Keratinocyte (primary cell): ENCODE measurements around the gene SLC33A1.

ENCODE experiments used
- EZH2 ChIP-seq: IDR thresholded peaks from one replicate; pipeline ENCODE4 v1.6.1; 2012; ENCODE audit warnings: inconsistent platforms, mild to moderate bottlenecking, low read length, moderate library complexity
- TF ChIP-seq, protein P1 (sequence below), 3 experiments: IDR thresholded peaks in 1 of 3; conservative IDR thresholded peaks in 1 of 3; optimal IDR thresholded peaks in 1 of 3; 2 replicates in 2 of 3; 3 replicates in 1 of 3; pipeline versions ENCODE3 to v1.5.1; 2011; ENCODE audit warnings: low read length in 3 of 3, mild to moderate bottlenecking in 3 of 3, moderate library complexity in 2 of 3, control low read depth in 1 of 3, inconsistent platforms in 1 of 3; ENCODE audit not compliant: insufficient read depth in 2 of 3; ENCODE audit errors: extremely low read depth in 1 of 3

DNA sequence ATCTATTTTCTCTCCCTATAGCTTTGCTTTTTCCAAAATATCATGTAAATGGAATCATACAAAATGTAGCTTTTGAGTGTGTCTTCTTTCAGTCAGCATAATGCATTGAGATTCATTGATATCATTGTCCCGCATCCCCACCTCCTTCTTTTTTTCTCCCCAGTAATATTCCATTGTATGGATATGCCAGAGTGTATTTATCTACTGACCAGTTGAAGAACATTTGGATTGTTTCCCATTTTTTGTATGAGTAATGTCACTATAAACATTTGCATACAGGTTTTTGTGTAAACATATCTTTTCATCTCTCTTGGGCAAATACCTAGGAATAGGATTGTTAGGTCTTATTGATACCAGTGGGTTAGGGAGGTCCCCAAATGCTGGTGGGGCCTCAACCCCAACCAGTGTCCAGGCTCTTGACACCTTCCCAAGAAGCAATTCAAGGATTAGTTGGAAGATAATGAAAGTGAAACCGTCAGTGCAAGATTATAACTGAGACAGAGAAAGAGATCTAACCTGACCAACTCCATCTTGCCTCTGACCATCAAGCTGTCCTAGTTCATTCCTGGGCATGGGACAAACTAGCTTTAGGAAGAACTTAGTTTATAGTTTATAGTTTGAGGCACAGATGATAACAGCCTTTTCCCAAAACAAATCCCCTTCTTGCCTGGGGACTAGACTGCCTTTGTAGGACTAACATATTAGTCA, 7.4 kb upstream of the SLC33A1 start:
- TF ChIP-seq, protein P1, sequence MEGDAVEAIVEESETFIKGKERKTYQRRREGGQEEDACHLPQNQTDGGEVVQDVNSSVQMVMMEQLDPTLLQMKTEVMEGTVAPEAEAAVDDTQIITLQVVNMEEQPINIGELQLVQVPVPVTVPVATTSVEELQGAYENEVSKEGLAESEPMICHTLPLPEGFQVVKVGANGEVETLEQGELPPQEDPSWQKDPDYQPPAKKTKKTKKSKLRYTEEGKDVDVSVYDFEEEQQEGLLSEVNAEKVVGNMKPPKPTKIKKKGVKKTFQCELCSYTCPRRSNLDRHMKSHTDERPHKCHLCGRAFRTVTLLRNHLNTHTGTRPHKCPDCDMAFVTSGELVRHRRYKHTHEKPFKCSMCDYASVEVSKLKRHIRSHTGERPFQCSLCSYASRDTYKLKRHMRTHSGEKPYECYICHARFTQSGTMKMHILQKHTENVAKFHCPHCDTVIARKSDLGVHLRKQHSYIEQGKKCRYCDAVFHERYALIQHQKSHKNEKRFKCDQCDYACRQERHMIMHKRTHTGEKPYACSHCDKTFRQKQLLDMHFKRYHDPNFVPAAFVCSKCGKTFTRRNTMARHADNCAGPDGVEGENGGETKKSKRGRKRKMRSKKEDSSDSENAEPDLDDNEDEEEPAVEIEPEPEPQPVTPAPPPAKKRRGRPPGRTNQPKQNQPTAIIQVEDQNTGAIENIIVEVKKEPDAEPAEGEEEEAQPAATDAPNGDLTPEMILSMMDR (optimal IDR thresholded peaks at IDR 0.05 in 1 of 3, IDR thresholded peaks at IDR 0.05 in 1 of 3, conservative IDR thresholded peaks at IDR 0.05 in 1 of 3; ENCODE audit: extremely low read depth in 1 of 3, insufficient read depth in 2 of 3, low read length in 3 of 3) = no peak
- TF ChIP-seq EZH2 = no peak
